Keratinocyte (primary cell): ENCODE results near the gene RHEX. TPM values are rescaled to one million over a fixed set of nuclear protein-coding genes. Genes with fewer than 3 reads are reported as not detected.
A peak's percentile ranks its signal among the peaks of the same experiment; 100 is the strongest.

Source experiments
- DNase-seq: peaks from one replicate; pipeline ENCODE4 v3.0.0-alpha.2; 2011; ENCODE audit warnings: low read depth, missing footprints, low spot score
- FAIRE-seq: peaks from 2 replicates; lab custom pipeline; 2011; peaks lifted over from hg19 to GRCh38; lab: Jason Lieb, UNC
- H2AFZ ChIP-seq: 2 replicates; pipeline ENCODE4 v1.6.0; 2012; ENCODE audit warnings: low read length, control low read depth, inconsistent platforms; ENCODE audit not compliant: control insufficient read depth
- H3K27ac ChIP-seq: 2 replicates; pipeline ENCODE4 v1.5.1; 2011; ENCODE audit warnings: low read length; ENCODE audit not compliant: control insufficient read depth, insufficient read depth
- H3K27me3 ChIP-seq: 3 replicates; pipeline ENCODE4 v1.6.0; 2011; ENCODE audit warnings: low read length; ENCODE audit not compliant: control insufficient read depth, insufficient read depth; ENCODE audit errors: extremely low read depth
- H3K36me3 ChIP-seq, 2 experiments: 2 replicates in 1 of 2; 3 replicates in 1 of 2; pipeline ENCODE4 v1.5.1; 2011; ENCODE audit warnings: low read length in 2 of 2, mild to moderate bottlenecking in 1 of 2; ENCODE audit not compliant: control insufficient read depth in 2 of 2, insufficient read depth in 2 of 2; ENCODE audit errors: extremely low read depth in 1 of 2
- H3K4me1 ChIP-seq: 3 replicates; pipeline ENCODE4 v1.5.1; 2011; ENCODE audit warnings: low read length; ENCODE audit not compliant: control insufficient read depth, insufficient read depth; ENCODE audit errors: extremely low read depth
- H3K4me2 ChIP-seq: 3 replicates; pipeline ENCODE4 v1.6.0; 2011; ENCODE audit warnings: low read depth, low read length; ENCODE audit not compliant: control insufficient read depth, insufficient read depth; ENCODE audit errors: extremely low read depth
- H3K4me3 ChIP-seq, 3 experiments: fragments of 200-600 bp in 1 of 3; sonication (generic) in 1 of 3; 2 replicates in 2 of 3; 3 replicates in 1 of 3; pipeline ENCODE4 v1.5.1; 2011 to 2016; ENCODE audit warnings: low read length in 3 of 3, mild to moderate bottlenecking in 3 of 3, control low read depth in 2 of 3, inconsistent platforms in 1 of 3, low read depth in 1 of 3, mixed read lengths in 1 of 3, mixed run types in 1 of 3, moderate library complexity in 1 of 3; ENCODE audit not compliant: control insufficient read depth in 2 of 3, insufficient read depth in 2 of 3; ENCODE audit errors: extremely low read depth in 1 of 3
- H3K79me2 ChIP-seq: 2 replicates; pipeline ENCODE4 v1.6.0; 2012; ENCODE audit warnings: low read length; ENCODE audit not compliant: control insufficient read depth, insufficient read depth
- H3K9ac ChIP-seq: 3 replicates; pipeline ENCODE4 v1.6.0; 2011; ENCODE audit warnings: low read length; ENCODE audit not compliant: control insufficient read depth, insufficient read depth; ENCODE audit errors: extremely low read depth
- H3K9me1 ChIP-seq: 3 replicates; pipeline ENCODE4 v1.6.0; 2011; ENCODE audit warnings: low read length; ENCODE audit not compliant: control insufficient read depth, insufficient read depth; ENCODE audit errors: extremely low read depth
- H3K9me3 ChIP-seq: 2 replicates; pipeline ENCODE4 v1.5.1; 2012; ENCODE audit warnings: low read depth, low read length; ENCODE audit not compliant: control insufficient read depth
- H4K20me1 ChIP-seq: 3 replicates; pipeline ENCODE4 v1.6.0; 2011; ENCODE audit warnings: low read length; ENCODE audit not compliant: control insufficient read depth, insufficient read depth; ENCODE audit errors: extremely low read depth
- EZH2 ChIP-seq: IDR thresholded peaks from one replicate; pipeline ENCODE4 v1.6.1; 2012; ENCODE audit warnings: inconsistent platforms, mild to moderate bottlenecking, low read length, moderate library complexity
- dilution Hi-C: fragments of 300-500 bp; cut with MboI; formaldehyde crosslinking; loops from one replicate; pipeline ENCODE4 v1.7.0; 2020; ENCODE audit warnings: low sequenced_read_pairs; ENCODE audit not compliant: extremely low pct_ligation_motif_present
- polyA plus RNA-seq, 5 experiments: library from polyadenylated mRNA; depleted of rRNA in 3 of 5; stranded (reverse) in 3 of 5; stranded (forward) in 1 of 5; unstranded in 1 of 5; fragments of >200 nt; gene quantifications; 1 replicate in 1 of 5; 2 replicates in 3 of 5; 3 replicates in 1 of 5; pipeline versions ENCODE4 v1.2.1 to v1.2.3, GENCODE V29; 2011 to 2012; ENCODE audit warnings: missing spikeins in 2 of 5, low read depth in 1 of 5, low replicate concordance in 1 of 5
- TF ChIP-seq, protein P1 (sequence below), 3 experiments: IDR thresholded peaks in 1 of 3; conservative IDR thresholded peaks in 1 of 3; optimal IDR thresholded peaks in 1 of 3; 2 replicates in 2 of 3; 3 replicates in 1 of 3; pipeline versions ENCODE3 to v1.5.1; 2011; ENCODE audit warnings: low read length in 3 of 3, mild to moderate bottlenecking in 3 of 3, moderate library complexity in 2 of 3, control low read depth in 1 of 3, inconsistent platforms in 1 of 3; ENCODE audit not compliant: insufficient read depth in 2 of 3; ENCODE audit errors: extremely low read depth in 1 of 3

Gene RHEX
- polyA plus RNA-seq, 1 donor (not counting 4 experiments of a cell fraction or from before 2014, with no cell fraction given) = not detected

DNA sequence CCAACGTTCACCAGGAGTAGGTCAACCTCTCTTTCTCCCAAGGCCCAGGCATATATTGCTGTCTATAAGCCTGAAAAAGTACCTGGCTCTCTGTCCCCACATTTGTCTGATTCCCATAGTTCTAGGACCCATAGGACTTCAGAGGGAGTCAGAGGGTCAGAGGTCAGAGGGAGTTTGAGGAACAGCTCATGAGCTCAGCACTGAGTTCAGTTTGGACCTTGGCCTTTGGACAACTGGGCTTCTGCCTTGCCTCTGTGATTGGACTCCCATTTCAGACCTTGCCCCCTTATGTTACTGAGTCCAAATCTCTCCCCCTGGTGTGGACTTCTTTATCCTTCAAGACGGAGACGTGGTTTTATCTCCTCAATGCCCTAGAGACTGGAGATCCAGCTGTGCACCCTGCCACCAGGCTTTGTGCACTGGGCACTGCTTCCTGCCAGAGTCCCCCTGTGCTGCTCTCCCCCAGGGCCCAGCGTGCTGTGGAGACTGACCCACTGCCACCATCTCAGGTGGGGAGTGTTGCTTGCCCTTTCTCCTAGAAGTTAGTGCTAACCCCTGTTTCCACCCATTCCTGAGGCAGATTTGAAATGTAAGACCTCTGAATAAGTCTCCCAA, 32.5 kb upstream of the RHEX start:
- no peaks in the 10 kb centered on the region for H3K36me3 ChIP-seq
- H4K20me1 ChIP-seq = no peaks in the 10 kb centered on the region
- TF ChIP-seq, protein P1, sequence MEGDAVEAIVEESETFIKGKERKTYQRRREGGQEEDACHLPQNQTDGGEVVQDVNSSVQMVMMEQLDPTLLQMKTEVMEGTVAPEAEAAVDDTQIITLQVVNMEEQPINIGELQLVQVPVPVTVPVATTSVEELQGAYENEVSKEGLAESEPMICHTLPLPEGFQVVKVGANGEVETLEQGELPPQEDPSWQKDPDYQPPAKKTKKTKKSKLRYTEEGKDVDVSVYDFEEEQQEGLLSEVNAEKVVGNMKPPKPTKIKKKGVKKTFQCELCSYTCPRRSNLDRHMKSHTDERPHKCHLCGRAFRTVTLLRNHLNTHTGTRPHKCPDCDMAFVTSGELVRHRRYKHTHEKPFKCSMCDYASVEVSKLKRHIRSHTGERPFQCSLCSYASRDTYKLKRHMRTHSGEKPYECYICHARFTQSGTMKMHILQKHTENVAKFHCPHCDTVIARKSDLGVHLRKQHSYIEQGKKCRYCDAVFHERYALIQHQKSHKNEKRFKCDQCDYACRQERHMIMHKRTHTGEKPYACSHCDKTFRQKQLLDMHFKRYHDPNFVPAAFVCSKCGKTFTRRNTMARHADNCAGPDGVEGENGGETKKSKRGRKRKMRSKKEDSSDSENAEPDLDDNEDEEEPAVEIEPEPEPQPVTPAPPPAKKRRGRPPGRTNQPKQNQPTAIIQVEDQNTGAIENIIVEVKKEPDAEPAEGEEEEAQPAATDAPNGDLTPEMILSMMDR (optimal IDR thresholded peaks at IDR 0.05 in 1 of 3, IDR thresholded peaks at IDR 0.05 in 1 of 3, conservative IDR thresholded peaks at IDR 0.05 in 1 of 3; ENCODE audit: extremely low read depth in 1 of 3, insufficient read depth in 2 of 3, low read length in 3 of 3) = no peak
- TF ChIP-seq EZH2 = no peak
- FAIRE-seq (no peak), DNase-seq (no peak)
- no peaks in the 10 kb centered on the region for H3K9me1 ChIP-seq
- peaks cover 26% of the 10 kb centered on the region for H3K4me1 ChIP-seq
- H2AFZ ChIP-seq = no peak overlapping the region
- H3K9ac ChIP-seq = no peak overlapping the region
- H3K4me3 ChIP-seq = no peak overlapping the region
- H3K27me3 ChIP-seq = no peaks in the 10 kb centered on the region
- H3K79me2 ChIP-seq = no peaks in the 10 kb centered on the region
- H3K27ac ChIP-seq = no peak overlapping the region
- no peaks in the 10 kb centered on the region for H3K9me3 ChIP-seq
- no peak overlapping the region for H3K4me2 ChIP-seq
- dilution Hi-C loops = no loop called here

DNA sequence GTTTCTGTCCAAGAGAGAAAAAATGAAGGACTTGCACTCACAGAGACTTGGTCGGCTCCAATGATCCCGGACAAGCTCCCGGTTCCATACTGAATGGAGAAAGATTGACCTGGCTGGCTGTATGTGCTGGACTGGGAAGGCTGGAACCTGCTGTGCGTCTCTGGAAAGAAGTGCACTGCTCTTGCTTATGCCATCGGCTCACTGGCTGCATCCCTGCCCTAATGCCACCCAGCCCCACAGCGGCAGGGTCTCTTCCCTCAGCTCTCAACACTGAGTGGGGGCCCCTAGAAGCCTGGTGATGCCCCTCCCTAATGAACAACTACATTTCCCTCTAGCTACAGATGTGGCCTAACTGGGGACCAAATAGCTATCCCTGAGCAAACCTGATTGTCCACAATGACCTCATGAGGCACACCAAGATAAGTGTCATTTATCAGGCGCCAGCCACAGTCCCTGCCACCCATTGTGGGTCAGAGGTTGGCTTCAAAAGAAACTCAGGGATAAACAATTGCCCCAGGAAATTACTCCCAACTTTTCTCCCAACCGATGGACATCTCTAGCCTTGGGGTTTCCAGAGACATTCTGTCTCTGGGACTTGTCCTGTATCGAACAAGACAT, 31.9 kb upstream of the RHEX start:
- H3K27me3 ChIP-seq = no peaks in the 10 kb centered on the region
- H3K9ac ChIP-seq = no peak overlapping the region
- peaks cover 26% of the 10 kb centered on the region for H3K4me1 ChIP-seq
- no peaks in the 10 kb centered on the region for H3K9me3 ChIP-seq
- H3K36me3 ChIP-seq = no peaks in the 10 kb centered on the region
- H4K20me1 ChIP-seq = no peaks in the 10 kb centered on the region
- no peak for TF ChIP-seq EZH2
- TF ChIP-seq, protein P1 (optimal IDR thresholded peaks at IDR 0.05 in 1 of 3, IDR thresholded peaks at IDR 0.05 in 1 of 3, conservative IDR thresholded peaks at IDR 0.05 in 1 of 3; ENCODE audit: extremely low read depth in 1 of 3, insufficient read depth in 2 of 3, low read length in 3 of 3) = no peak
- no peaks in the 10 kb centered on the region for H3K9me1 ChIP-seq
- dilution Hi-C loops = no loop called here
- H3K4me3 ChIP-seq = no peak overlapping the region
- FAIRE-seq (peak; percentile 49), DNase-seq (no peak)
- H3K4me2 ChIP-seq = peak overlapping the region; percentile 65
- no peaks in the 10 kb centered on the region for H3K79me2 ChIP-seq
- no peak overlapping the region for H3K27ac ChIP-seq
- H2AFZ ChIP-seq = peak overlapping the region; percentile 38
